Daoy (cell line): ENCODE measurements around the gene RNF112. TPM values are rescaled to one million over a fixed set of nuclear protein-coding genes. Genes with fewer than 3 reads are reported as not detected.

ENCODE experiments used
- DNase-seq: peaks from one replicate; pipeline ENCODE4 v3.0.0-alpha.2; 2015; ENCODE audit warnings: low read depth
- total RNA-seq: library from RNA; depleted of rRNA; stranded (reverse); fragments of >200 nt; shearing (Covaris generic); gene quantifications from 2 replicates; pipeline ENCODE4 v1.2.3, GENCODE V29; 2014

The RNF112 gene
- total RNA-seq, 1 experiment from 2014 or later, result 0.11 TPM

DNA sequence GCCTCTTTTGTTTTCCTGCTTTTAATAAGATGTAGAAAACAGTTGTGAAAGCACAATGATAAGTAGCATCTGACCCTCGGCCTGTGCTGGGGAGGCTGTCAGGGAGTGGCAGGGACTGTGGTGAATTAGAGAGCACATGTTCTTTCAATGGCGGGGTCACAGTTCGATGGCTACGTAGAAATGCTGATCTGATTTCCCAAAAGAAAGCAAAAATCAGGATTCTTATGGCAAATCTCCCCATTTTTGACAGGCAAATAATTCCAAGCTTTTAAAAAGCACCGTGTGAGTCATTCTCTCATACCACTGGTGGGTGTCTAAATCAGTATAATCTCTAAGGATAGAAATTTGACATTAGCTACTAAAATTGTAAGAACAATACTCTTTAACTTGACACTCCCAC, 36.9 kb upstream of the RNF112 start:
- no peak for DNase-seq

DNA sequence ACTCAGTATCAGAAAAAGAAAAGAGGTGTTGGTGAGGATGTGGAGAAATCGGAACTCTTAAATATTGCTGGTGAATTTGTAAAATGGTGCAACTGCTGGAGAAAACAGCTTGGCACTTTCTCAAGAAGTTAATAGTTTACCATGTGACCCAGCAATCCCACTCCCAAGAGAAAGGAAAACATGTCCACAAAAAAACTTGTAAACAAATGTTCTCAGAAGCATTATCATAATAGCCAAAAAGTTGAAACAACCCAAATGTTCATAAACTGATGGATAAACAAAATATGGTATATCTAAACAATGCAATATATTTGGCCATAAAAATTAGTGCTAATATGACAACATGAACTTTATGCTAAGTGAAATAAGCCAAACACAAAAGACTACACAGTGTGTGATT, 35.3 kb upstream of the RNF112 start:
- DNase-seq, result no peak

DNA sequence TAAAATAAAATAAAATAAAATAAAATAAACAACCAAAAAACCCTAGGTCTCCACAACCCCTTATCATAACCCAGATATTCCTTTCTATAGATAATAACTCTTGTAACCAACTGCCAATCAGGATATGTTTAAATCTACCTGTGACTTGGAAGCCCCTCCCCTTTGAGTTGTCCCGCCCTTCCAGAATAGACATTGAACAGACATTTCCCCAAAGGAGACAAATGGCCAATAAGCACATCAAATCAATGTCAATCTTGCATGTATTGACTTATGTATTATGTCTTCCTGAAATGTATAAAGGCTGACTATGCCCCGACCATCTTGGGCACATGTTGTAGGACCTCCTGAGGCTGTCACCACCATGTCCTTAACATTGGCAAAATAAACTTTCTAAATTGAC, 34.2 kb upstream of the RNF112 start:
- no peak for DNase-seq

DNA sequence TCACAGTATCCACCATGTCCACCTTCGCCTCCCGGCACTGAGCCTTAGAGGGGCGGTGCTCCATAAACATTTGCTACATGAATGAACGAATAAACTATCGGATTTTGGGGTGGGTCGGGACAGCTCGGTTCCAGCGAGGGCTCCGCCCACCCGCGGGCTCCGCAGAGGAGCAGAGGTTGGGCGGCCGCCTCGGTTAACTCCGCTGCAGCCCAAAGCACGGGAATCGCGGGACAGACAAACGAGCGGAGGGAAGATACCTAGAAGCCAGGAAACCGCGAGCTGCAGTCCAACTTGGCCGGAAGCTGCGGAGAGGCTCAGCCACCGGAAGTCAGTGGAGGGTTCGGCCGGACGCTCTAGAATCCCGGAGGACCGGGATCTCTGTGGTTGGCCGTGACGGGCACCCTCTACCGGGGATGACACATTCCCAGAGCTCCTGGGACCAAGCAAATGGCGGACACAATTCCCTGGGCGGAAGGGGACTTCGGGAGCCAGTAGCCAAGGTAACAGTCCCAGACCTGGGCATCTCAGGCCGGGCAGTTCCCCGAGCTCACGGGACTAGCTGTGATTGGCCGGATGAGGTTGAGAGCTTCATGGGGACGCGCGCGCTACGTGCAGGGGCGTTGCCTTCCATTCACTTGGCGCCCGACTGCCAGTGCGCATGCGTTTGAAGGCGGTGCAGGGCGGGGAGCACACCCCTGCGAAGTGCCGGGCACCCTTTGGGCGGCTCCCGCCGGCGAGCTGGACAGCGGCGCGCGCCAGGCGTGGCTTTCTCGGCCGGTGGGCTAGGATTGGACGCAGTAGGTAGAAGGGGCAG, 33.2 kb upstream of the RNF112 start:
- DNase-seq, result peak; percentile 100

DNA sequence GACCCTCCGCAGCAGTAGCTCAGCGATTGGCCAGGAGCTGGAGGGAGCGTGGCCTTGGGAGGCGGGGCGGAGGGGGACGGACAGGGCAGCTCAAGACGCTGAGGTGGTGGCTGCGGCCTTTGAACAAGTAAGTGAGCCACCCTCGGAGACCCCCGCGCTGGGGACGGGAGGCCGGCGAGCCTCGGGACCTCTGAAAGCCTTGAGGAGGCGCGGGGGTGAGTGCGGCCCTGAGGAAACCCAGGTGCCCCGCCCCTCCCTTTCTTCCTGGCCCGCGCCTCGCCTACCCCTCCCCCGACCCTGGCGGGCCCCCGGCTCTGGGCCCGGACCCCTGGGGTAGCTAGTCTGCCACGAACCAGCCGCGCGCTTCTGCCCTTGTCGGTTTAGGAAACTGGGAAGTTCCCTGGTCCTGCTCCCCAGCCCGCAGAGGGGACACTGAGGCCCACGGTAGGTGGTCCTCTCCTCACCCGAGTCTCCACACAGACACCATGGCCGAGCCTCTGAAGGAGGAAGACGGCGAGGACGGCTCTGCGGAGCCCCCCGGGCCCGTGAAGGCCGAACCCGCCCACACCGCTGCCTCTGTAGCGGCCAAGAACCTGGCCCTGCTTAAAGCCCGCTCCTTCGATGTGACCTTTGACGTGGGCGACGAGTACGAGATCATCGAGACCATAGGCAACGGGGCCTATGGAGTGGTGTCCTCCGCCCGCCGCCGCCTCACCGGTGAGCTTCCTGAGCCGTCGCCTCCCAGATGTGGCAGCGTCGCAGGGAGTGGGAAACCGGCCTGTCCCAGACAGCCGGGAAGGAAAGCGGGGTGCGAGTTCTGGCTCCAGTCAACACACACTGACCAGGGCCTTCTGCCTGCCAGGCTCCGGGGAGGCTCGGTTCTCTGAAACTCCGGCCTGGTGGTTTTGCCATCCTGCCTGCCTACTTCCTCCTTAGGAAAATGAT, 32.3 kb upstream of the RNF112 start, which contains the start of gene MAPK7:
Gene MAPK7, plus strand, starts transcription at position 83 of the 945 bp plus-strand sequence. Its CDS starts 403 bp downstream, at position 486.
- no peak for DNase-seq

DNA sequence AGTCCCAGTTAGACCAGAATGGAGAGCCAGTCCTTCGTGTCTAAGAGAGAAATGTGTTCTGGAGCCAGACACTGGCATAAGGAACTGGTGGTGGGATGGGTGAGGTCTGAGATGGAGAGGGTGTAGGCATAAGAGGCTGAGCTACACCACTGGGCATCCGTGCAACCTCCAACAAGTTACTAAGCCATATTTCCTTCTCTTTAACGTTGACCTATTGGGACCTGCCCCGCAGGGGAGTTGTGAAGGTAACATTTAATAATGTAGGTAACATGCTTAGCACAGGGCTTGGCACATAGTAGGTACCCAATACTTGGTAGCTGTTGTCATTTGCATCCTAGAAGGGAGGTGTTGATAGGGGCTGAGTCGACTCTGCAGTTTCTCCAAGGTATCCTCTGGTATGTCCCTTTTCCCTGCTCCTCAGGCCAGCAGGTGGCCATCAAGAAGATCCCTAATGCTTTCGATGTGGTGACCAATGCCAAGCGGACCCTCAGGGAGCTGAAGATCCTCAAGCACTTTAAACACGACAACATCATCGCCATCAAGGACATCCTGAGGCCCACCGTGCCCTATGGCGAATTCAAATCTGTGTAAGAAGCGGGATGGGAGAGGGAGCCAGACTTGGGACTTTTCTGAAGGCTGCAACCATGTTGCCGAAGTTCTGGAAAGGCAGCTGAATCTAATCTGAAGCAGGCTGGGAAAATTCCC, 31.5 kb upstream of the RNF112 start:
- no peak for DNase-seq

DNA sequence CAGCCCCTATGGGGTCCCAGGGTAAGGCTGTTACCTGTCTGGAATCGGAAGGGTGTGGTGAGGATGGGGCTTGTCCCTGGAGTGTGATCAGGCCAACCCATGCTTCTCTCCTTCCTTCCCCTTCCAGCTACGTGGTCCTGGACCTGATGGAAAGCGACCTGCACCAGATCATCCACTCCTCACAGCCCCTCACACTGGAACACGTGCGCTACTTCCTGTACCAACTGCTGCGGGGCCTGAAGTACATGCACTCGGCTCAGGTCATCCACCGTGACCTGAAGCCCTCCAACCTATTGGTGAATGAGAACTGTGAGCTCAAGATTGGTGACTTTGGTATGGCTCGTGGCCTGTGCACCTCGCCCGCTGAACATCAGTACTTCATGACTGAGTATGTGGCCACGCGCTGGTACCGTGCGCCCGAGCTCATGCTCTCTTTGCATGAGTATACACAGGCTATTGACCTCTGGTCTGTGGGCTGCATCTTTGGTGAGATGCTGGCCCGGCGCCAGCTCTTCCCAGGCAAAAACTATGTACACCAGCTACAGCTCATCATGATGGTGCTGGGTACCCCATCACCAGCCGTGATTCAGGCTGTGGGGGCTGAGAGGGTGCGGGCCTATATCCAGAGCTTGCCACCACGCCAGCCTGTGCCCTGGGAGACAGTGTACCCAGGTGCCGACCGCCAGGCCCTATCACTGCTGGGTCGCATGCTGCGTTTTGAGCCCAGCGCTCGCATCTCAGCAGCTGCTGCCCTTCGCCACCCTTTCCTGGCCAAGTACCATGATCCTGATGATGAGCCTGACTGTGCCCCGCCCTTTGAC, 30.3 kb upstream of the RNF112 start:
- no peak for DNase-seq

DNA sequence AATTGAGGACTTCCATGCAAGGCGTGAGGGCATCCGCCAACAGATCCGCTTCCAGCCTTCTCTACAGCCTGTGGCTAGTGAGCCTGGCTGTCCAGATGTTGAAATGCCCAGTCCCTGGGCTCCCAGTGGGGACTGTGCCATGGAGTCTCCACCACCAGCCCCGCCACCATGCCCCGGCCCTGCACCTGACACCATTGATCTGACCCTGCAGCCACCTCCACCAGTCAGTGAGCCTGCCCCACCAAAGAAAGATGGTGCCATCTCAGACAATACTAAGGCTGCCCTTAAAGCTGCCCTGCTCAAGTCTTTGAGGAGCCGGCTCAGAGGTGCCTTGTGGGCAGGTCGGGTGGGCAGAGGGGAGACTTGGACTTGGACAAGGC, 29.7 kb upstream of the RNF112 start:
- no peak for DNase-seq

DNA sequence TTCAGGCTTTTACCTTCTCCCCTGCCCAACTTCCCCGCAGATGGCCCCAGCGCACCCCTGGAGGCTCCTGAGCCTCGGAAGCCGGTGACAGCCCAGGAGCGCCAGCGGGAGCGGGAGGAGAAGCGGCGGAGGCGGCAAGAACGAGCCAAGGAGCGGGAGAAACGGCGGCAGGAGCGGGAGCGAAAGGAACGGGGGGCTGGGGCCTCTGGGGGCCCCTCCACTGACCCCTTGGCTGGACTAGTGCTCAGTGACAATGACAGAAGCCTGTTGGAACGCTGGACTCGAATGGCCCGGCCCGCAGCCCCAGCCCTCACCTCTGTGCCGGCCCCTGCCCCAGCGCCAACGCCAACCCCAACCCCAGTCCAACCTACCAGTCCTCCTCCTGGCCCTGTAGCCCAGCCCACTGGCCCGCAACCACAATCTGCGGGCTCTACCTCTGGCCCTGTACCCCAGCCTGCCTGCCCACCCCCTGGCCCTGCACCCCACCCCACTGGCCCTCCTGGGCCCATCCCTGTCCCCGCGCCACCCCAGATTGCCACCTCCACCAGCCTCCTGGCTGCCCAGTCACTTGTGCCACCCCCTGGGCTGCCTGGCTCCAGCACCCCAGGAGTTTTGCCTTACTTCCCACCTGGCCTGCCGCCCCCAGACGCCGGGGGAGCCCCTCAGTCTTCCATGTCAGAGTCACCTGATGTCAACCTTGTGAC, 29.1 kb upstream of the RNF112 start:
- DNase-seq, result no peak

DNA sequence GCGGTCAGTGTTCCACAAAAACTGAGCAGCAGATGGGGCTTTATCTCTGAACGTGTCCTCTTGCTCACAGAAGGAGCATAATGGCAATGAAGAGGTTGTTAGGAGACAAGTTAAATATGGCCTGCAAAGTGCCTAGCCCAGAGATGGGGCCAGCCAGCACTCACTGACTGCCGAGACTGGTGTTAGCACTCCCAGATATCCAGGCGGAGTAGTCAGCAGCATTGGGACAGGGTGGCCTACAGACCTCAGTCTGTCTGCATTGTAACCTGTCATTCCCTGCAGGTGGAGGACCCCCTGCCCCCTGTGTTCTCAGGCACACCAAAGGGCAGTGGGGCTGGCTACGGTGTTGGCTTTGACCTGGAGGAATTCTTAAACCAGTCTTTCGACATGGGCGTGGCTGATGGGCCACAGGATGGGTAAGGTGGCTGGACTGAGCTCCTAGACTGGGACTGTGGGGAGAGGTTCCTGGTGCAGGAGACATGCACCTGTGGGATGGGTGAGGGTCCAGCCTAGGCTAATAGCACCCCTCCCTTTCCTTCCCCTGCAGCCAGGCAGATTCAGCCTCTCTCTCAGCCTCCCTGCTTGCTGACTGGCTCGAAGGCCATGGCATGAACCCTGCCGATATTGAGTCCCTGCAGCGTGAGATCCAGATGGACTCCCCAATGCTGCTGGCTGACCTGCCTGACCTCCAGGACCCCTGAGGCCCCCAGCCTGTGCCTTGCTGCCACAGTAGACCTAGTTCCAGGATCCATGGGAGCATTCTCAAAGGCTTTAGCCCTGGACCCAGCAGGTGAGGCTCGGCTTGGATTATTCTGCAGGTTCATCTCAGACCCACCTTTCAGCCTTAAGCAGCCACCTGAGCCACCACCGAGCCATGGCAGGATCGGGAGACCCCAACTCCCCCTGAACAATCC, 28.2 kb upstream of the RNF112 start:
- no peak for DNase-seq

DNA sequence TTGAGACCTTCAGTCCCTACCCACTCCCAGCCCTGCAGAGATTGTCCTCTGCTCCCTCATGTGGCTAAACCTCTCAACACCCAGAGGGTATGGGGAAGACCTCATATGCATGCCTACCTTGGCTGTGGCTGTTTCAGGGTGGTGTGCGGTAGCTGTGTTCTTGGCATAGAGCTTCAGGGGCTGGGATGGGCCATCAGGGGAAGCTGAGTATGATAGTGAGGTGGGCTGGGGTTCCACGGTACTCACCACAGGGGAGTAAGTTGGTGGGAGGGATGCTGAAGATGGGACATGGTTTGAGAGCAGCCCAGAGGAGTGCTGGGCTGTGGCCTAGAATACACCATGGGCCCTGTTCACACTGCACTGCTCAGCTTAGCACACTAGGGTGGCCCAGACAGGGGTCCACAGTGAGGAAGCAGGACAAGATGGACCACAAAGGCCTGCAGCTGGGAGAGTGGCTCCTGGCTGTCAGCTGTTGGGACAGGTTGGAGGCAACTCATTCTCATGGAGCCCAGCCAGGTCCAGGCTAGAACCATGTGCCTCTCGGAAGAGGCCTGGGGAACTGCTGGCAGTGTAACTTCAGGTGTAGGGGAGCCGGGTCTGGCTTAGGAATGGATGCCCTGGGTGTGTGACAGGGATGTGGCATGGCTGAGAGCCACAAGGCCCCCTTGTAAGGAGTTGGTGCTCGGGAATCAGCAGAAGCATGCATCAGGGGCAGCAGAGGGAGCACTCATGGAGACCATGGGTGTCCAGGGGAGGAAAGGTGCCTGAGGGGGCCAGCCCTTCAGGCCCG, 27.2 kb upstream of the RNF112 start:
- no peak for DNase-seq

DNA sequence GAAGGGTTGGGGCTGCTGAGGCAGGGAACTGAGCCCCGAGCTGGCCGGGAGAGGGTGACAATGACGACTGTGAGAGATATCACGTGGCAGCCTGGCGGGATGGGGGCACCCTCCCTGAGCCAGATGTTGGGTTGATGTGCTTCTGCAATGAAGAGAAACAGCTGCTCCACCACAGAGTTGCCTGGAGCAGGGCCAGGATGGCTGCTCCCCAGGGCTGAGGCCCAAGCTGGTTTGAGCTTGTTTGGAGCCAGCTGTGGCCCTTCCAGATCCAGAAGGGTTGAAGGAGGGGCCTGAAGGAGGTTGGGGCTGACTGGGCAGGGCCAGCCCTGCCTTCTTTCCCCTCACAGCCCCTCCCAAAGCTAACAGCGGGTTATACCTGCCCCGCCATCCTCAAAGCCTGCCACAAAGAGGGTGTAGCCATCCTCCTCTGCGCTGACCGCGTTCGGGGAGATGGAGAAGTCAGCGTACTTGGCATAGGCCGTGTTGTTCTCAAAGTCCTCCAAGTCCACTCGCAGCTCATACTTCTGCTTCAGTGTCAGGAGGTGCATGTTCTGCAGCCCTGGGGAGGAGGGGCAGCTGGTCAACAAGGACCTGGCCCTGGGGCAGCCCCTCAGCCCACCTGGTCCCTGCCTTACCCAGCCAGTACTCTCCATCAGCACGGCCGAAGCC, 26.2 kb upstream of the RNF112 start:
- peak; percentile 46 for DNase-seq

DNA sequence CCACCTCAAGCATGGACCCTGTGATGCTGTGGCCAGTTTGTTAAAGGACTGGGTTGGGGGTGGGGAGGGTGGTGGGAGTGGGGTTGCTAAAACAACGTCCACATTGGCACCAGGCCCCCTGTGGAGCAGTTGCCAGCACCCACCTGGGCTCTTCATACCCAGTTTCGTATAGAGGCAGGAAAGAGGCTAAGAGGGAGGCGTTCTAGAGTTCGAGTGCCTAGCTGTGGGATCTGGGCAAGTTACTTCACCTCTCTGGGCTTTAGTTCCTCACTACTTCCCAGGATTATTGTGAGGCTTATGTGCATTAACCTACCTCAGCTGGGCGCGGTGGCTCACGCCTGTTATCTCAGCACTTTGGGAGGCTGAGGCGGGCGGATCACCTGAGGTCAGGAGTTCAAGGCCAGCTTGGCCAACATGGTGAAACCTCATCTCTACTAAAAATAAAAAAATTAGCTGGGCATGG, 25.5 kb upstream of the RNF112 start:
- DNase-seq, result no peak

DNA sequence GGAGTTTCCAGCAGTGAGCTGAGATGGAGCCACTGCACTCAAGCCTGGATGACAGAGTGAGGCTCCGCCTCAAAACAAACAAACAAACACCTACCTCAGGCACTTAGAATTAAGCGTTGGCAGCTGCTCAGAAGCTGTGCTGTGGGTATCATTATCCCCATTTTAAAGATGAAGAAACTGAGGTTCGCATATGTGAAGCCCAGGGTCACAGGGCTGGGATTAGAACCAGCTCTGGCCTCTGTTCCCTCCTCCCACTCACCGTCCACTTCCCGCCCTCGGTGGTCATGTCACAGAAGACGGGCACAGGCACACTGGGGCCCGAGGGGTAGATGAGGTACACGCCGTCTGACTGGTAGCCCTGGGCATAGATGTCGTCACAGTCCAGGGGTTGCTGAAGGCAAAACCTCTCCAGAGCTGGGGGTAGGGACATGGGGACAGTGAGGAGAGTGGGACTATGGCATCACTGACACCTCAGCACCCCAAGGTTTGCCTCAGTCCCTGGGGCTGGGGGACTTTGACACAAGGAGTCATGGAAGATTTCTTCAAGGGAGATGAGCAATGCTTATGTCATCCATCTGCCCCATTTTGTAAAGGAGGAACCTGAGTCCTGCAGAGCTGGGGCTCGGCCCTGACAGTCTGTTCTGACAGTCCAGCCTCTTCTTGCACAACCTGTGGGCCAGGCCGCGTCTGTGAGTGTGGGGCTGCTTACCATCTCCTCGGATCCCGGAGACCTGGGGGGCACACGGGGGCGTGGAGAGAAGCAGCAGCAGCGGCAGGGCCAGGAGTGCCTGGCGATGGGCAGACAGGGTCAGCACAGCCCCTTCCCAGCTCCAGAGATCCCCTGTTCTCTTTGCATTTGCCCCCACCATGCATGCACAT, 24.7 kb upstream of the RNF112 start:
- peak; percentile 60 for DNase-seq

DNA sequence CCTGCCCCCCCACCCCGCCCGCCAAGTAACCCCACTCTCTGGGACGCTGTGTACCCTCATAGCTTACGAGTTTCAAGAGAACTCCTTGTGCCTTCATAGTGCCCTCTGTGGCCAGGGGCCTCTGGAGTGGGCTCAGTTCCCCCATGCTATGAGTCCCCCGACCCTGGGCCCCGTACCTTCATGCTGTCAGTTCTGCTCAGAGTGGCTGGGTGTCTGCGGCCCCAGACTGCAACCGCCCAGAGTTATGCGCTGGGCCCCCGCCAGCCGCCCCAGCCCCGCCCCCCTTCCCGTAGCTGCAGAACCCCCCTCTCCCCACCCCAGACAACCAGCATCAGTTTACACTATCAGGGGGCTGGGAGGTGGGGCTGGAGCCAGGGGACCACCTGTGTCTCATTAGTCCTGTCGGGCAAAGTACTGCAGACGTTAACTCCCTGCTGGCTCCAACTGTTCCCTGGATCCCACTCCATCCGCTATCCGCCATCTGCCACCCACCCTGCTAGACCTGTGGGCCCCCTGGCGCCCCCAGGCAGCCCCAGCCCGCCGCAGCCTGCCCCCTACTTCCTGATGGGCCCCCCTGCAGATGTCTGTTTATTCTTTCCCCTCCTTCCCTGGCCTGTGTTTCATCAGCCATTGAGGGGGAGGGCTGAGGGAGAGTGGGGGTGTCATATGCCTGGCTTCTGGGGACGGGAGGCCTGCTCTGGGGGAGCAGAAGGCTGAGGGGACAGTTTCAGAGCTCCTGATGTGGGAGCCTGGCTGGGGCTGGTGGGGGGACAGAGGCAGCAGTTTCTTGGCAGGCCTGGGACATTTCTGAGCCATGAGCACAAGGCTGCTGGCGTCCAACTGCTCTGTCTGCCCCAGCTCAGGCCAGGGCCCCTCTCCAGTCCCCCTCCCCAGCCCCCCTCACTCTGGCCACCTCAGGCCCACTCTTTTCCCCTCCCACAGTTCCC, 23.8 kb upstream of the RNF112 start, which contains the start of gene MFAP4:
Gene MFAP4, minus strand, starts transcription at position 217 of the 947 bp plus-strand sequence. Its CDS starts 35 bp downstream, at position 182.
- DNase-seq, result no peak
